HCT116 (cell line): Measurements from ENCODE around the gene CCDC117. TPM values are rescaled to one million over a fixed set of nuclear protein-coding genes. Genes with fewer than 3 reads are reported as not detected.

Experiments used
- ATAC-seq: fragments of 200-7000 bp; cut with Tn5 transposase; 2 replicates; pipeline ENCODE4 v1.9.1; 2020; ENCODE audit warnings: mild to moderate bottlenecking, moderate library complexity
- BruUV-seq: library from RNA; stranded (reverse); fragments of 400-500 nt; replicated peaks from 2 replicates; lab custom pipeline; 2021; lab: Mats Ljungman, UMichigan
- CTCF ChIA-PET: fragments of 300-600 bp; sonication (Branson Sonifier 250); formaldehyde crosslinking; loops from one replicate; lab custom pipeline; 2021; ENCODE audit warnings: antibody characterized with exemption; lab: Charles Lee
- POLR2A ChIA-PET: fragments of 300-600, 350-600 bp; sonication (Branson Sonifier 250); formaldehyde crosslinking; loops from one replicate; lab custom pipeline; 2021; ENCODE audit warnings: antibody characterized with exemption; lab: Charles Lee
- RAD21 ChIA-PET, 2 experiments: fragments of 300-600 bp; sonication (Branson Sonifier 250); formaldehyde crosslinking; loops; one replicate each; lab custom pipeline; 2023; ENCODE audit warnings: low total read pairs in 2 of 2; ENCODE audit not compliant: uncharacterized antibody in 2 of 2, unreplicated experiment in 2 of 2, low non-redundant PET in 1 of 2; lab: Charles Lee
- DNase-seq: peaks from one replicate; pipeline ENCODE4 v3.0.0-alpha.2; 2010; ENCODE audit warnings: low read depth, low spot score
- H2AFZ ChIP-seq: fragments of 200-600 bp; shearing (Covaris generic), sonication (generic); 2 replicates; pipeline ENCODE4 v1.6.1; 2017; ENCODE audit warnings: low read depth, mixed run types, mixed read lengths, antibody characterized with exemption, low read length; ENCODE audit not compliant: poor library complexity, severe bottlenecking
- H3K27ac ChIP-seq: 2 replicates; pipeline ENCODE4 v1.5.1; 2012; ENCODE audit warnings: low read depth, low read length
- H3K27me3 ChIP-seq: fragments of 200-600 bp; sonication (generic); 2 replicates; pipeline ENCODE4 v1.6.1; 2016; ENCODE audit warnings: mixed run types, low read length, mixed read lengths; ENCODE audit not compliant: insufficient read depth
- H3K36me3 ChIP-seq, 2 experiments: fragments of 200-500 bp in 1 of 2; fragments of 200-600 bp in 1 of 2; sonication (Bioruptor generic) in 1 of 2; sonication (generic) in 1 of 2; 2 replicates each; pipeline versions ENCODE4 v1.5.1 to v1.6.1; 2014 to 2016; ENCODE audit warnings: low read length in 2 of 2, inconsistent platforms in 1 of 2, mixed read lengths in 1 of 2, mixed run types in 1 of 2; ENCODE audit not compliant: insufficient read depth in 2 of 2, control insufficient read depth in 1 of 2
- H3K4me1 ChIP-seq, 2 experiments: fragments of 200-600 bp in 1 of 2; sonication (generic) in 1 of 2; 2 replicates each; pipeline versions ENCODE4 v1.5.1 to v1.6.1; 2012 to 2017; ENCODE audit warnings: low read length in 2 of 2, inconsistent platforms in 1 of 2, mild to moderate bottlenecking in 1 of 2, mixed read lengths in 1 of 2, mixed run types in 1 of 2, moderate library complexity in 1 of 2; ENCODE audit not compliant: insufficient read depth in 2 of 2, control insufficient read depth in 1 of 2
- H3K4me2 ChIP-seq: fragments of 200-600 bp; sonication (generic); 2 replicates; pipeline ENCODE4 v1.6.1; 2017; ENCODE audit warnings: mixed run types, low read length, mixed read lengths
- H3K4me3 ChIP-seq, 2 experiments: fragments of 200-600 bp in 1 of 2; sonication (generic) in 1 of 2; replicated peaks in 1 of 2; 2 replicates each; pipeline ENCODE4 v1.5.1; 2011 to 2016; ENCODE audit warnings: low read length in 2 of 2, control low read depth in 1 of 2, low read depth in 1 of 2, mild to moderate bottlenecking in 1 of 2, mixed read lengths in 1 of 2, mixed run types in 1 of 2
- H3K79me2 ChIP-seq: fragments of 200-600 bp; sonication (generic); 2 replicates; pipeline ENCODE4 v1.6.1; 2017; ENCODE audit warnings: mild to moderate bottlenecking, mixed run types, low read length, moderate library complexity, mixed read lengths; ENCODE audit not compliant: insufficient read depth
- H3K9ac ChIP-seq: fragments of 200-600 bp; sonication (generic); 2 replicates; pipeline ENCODE4 v1.6.1; 2016; ENCODE audit warnings: low read length, mixed read lengths
- H3K9me2 ChIP-seq: fragments of 200-600 bp; sonication (generic), shearing (Covaris generic); 2 replicates; pipeline ENCODE4 v1.6.1; 2017; ENCODE audit warnings: mixed run types, mild to moderate bottlenecking, moderate library complexity; ENCODE audit not compliant: insufficient read depth
- H3K9me3 ChIP-seq, 2 experiments: fragments of 200-500 bp in 1 of 2; fragments of 200-600 bp in 1 of 2; sonication (Bioruptor generic) in 1 of 2; sonication (generic) in 1 of 2; 2 replicates each; pipeline ENCODE4 v1.6.1; 2014 to 2017; ENCODE audit warnings: low read length in 2 of 2, mixed read lengths in 2 of 2, inconsistent platforms in 1 of 2, low read depth in 1 of 2, mild to moderate bottlenecking in 1 of 2, mixed run types in 1 of 2, moderate library complexity in 1 of 2; ENCODE audit not compliant: control insufficient read depth in 1 of 2, insufficient read depth in 1 of 2
- H4K20me1 ChIP-seq: fragments of 200-600 bp; sonication (generic), shearing (Covaris generic); 2 replicates; pipeline ENCODE4 v1.6.1; 2017; ENCODE audit warnings: mixed run types, mild to moderate bottlenecking, moderate library complexity; ENCODE audit not compliant: insufficient read depth
- ATF3 ChIP-seq: IDR thresholded peaks from 2 replicates; pipeline ENCODE4 v1.6.1; 2012
- CBX3 ChIP-seq: IDR thresholded peaks from 2 replicates; pipeline ENCODE4 v1.6.1; 2012; ENCODE audit warnings: low read depth
- CEBPB ChIP-seq: IDR thresholded peaks from 2 replicates; pipeline ENCODE4 v1.6.1; 2012; ENCODE audit warnings: low read depth
- EGR1 ChIP-seq: IDR thresholded peaks from 2 replicates; pipeline ENCODE4 v1.6.1; 2012; ENCODE audit warnings: low read depth
- ELF1 ChIP-seq: IDR thresholded peaks from 2 replicates; pipeline ENCODE4 v1.6.1; 2012; ENCODE audit warnings: low read depth, borderline replicate concordance
- EZH2phosphoT487 ChIP-seq: fragments of 200-600 bp; IDR thresholded peaks from 2 replicates; pipeline ENCODE4 v1.6.1; 2018; ENCODE audit warnings: antibody characterized with exemption, borderline replicate concordance
- FOSL1 ChIP-seq: IDR thresholded peaks from 2 replicates; pipeline ENCODE4 v1.6.1; 2012; ENCODE audit warnings: low read depth
- JUND ChIP-seq: IDR thresholded peaks from 2 replicates; pipeline ENCODE4 v1.6.1; 2012
- POLR2A ChIP-seq: IDR thresholded peaks from 2 replicates; pipeline ENCODE4 v1.7.0; 2011; ENCODE audit warnings: borderline replicate concordance; ENCODE audit not compliant: insufficient read depth, insufficient read length; ENCODE audit errors: extremely low read depth
- POLR2AphosphoS5 ChIP-seq: IDR thresholded peaks from 2 replicates; pipeline ENCODE4 v1.6.1; 2011; ENCODE audit warnings: mild to moderate bottlenecking, low read depth, low read length, moderate library complexity
- REST ChIP-seq: IDR thresholded peaks from 2 replicates; pipeline ENCODE4 v1.6.1; 2012; ENCODE audit warnings: low read depth
- SRF ChIP-seq: IDR thresholded peaks from 2 replicates; pipeline ENCODE4 v1.6.1; 2012; ENCODE audit warnings: low read depth
- ZNF274 ChIP-seq: fragments of 200-500 bp; sonication (Bioruptor generic); IDR thresholded peaks from 2 replicates; pipeline ENCODE4 v1.6.1; 2014; ENCODE audit warnings: mild to moderate bottlenecking, low read depth, low read length, inconsistent platforms
- intact Hi-C: fragments of 100-400 bp; cut with micrococcal nuclease; formaldehyde crosslinking; loops from 2 replicates; pipeline ENCODE4 v1.10.0; 2022
- total RNA-seq: library from RNA; stranded (reverse); gene quantifications from one replicate; pipeline ENCODE4 v1.2.1, GENCODE V29; 2021; ENCODE audit not compliant: unreplicated experiment
- TF ChIP-seq, protein P1 (sequence below), 3 experiments: fragments of 200-600 bp in 1 of 3; sonication (generic) in 1 of 3; IDR thresholded peaks in 2 of 3; conservative IDR thresholded peaks in 1 of 3; 2 replicates each; pipeline ENCODE4 v1.5.1; 2012 to 2017; ENCODE audit warnings: low read depth in 2 of 3, low read length in 2 of 3, antibody characterized with exemption in 1 of 3, borderline replicate concordance in 1 of 3, control low read depth in 1 of 3, mild to moderate bottlenecking in 1 of 3, mixed read lengths in 1 of 3, mixed run types in 1 of 3, moderate library complexity in 1 of 3; ENCODE audit not compliant: insufficient read depth in 1 of 3

CCDC117 gene
- total RNA-seq, 1 experiment from 2014 or later = 22.1 TPM

GRCh38 chr22:28831140-28832072, 58.9 kb downstream of the CCDC117 start (continued):
- TF ChIP-seq REST = no peak
- TF ChIP-seq ZNF274 = no peak
- no peak for TF ChIP-seq CBX3
- no peak for TF ChIP-seq EZH2phosphoT487
- TF ChIP-seq POLR2A = no peak

DNA sequence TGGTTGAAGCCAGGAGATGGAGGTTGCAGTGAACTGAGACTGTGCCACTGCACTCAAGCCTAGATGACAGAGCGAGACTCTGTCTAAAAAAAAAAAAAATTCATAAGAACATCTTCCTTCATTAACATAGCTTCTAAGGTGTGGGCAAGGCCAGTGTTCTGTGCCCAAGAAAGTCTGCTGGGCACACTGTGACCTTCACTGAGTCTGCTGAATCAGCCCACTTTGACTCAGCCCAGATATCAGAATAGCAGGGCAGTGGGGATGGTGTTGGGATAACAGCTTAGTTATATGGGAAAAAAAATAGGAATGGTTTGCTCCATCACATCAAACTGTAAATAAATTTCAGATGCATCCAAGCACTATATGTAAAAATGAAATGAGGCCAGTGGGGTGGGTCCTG, 60.2 kb downstream of the CCDC117 start:
- H3K27me3 ChIP-seq = no peaks in the 10 kb centered on the region
- TF ChIP-seq POLR2AphosphoS5 = no peak
- TF ChIP-seq EGR1 = no peak
- no peak for TF ChIP-seq CBX3
- TF ChIP-seq ZNF274 = no peak
- no peak for TF ChIP-seq FOSL1
- no peak for TF ChIP-seq CEBPB
- TF ChIP-seq ELF1 = no peak
- TF ChIP-seq, protein P1, sequence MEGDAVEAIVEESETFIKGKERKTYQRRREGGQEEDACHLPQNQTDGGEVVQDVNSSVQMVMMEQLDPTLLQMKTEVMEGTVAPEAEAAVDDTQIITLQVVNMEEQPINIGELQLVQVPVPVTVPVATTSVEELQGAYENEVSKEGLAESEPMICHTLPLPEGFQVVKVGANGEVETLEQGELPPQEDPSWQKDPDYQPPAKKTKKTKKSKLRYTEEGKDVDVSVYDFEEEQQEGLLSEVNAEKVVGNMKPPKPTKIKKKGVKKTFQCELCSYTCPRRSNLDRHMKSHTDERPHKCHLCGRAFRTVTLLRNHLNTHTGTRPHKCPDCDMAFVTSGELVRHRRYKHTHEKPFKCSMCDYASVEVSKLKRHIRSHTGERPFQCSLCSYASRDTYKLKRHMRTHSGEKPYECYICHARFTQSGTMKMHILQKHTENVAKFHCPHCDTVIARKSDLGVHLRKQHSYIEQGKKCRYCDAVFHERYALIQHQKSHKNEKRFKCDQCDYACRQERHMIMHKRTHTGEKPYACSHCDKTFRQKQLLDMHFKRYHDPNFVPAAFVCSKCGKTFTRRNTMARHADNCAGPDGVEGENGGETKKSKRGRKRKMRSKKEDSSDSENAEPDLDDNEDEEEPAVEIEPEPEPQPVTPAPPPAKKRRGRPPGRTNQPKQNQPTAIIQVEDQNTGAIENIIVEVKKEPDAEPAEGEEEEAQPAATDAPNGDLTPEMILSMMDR (IDR thresholded peaks at IDR 0.05 in 2 of 3, conservative IDR thresholded peaks at IDR 0.05 in 1 of 3; ENCODE audit: borderline replicate concordance in 1 of 3, insufficient read depth in 1 of 3, low read depth in 2 of 3, low read length in 2 of 3) = no peak
- no peak for TF ChIP-seq SRF
- no peak for TF ChIP-seq ATF3
- TF ChIP-seq JUND = no peak
- H3K4me2 ChIP-seq = no peak overlapping the region
- no peaks in the 10 kb centered on the region for H3K9me3 ChIP-seq
- H3K36me3 ChIP-seq = no peaks in the 10 kb centered on the region
- no peak overlapping the region for H2AFZ ChIP-seq
- ChIA-PET POLR2A (no interaction called here), RAD21 (no interaction called here), CTCF (interaction anchor here (1.1 kb wide), 2 partner anchors 207 to 233 kb away, joined by 5 read pairs; no protein-coding TSS in a partner anchor)
- BruUV-seq = no TSS peak
- no peak overlapping the region for H3K27ac ChIP-seq
- H4K20me1 ChIP-seq = no peaks in the 10 kb centered on the region
- no peaks in the 10 kb centered on the region for H3K4me1 ChIP-seq
- H3K79me2 ChIP-seq = no peaks in the 10 kb centered on the region
- H3K9ac ChIP-seq = no peak overlapping the region
- no peaks in the 10 kb centered on the region for H3K9me2 ChIP-seq
- intact Hi-C loops = no loop called here
- no peak overlapping the region for H3K4me3 ChIP-seq
- ATAC-seq = no peak
- DNase-seq = no peak
